Measurements from ENCODE around the gene MOG. TPM values are rescaled to one million over a fixed set of nuclear protein-coding genes. Genes with fewer than 3 reads are reported as not detected.

MOG gene
- total RNA-seq, 1 experiment from 2014 or later, result not detected

Other genes with a start within 250 kb of the MOG start
- gene OR12D1, start 242.2 kb upstream of the MOG start, total RNA-seq (2014; rRNA removed), result not detected in 2 replicates
- not detected in 2 replicates for gene OR10C1, start 217.8 kb upstream of the MOG start, total RNA-seq (2014; rRNA removed)
- gene OR11A1, start 200.0 kb upstream of the MOG start, total RNA-seq (2014; rRNA removed), result not detected in 2 replicates
- not detected in 2 replicates for gene OR2H1, start 199.9 kb upstream of the MOG start, total RNA-seq (2014; rRNA removed)
- gene MAS1L, start 169.1 kb upstream of the MOG start, total RNA-seq (2014; rRNA removed), result not detected in 2 replicates
- not detected in 2 replicates for gene UBD, start 97.4 kb upstream of the MOG start, total RNA-seq (2014; rRNA removed)
- gene OR2H2, start 72.0 kb upstream of the MOG start, total RNA-seq (2014; rRNA removed), result not detected in 2 replicates
- 6.3 and 8.2 TPM in 2 replicates for gene GABBR1, start 23.9 kb upstream of the MOG start, total RNA-seq (2014; rRNA removed)
- gene ZFP57, start 24.1 kb downstream of the MOG start, total RNA-seq (2014; rRNA removed), result not detected in 2 replicates
- gene HLA-F, start 66.3 kb downstream of the MOG start, total RNA-seq (2014; rRNA removed), result 2.4 TPM in 1 of 2 replicates, not detected in the other
- not detected in 2 replicates for gene HLA-G, start 170.7 kb downstream of the MOG start, total RNA-seq (2014; rRNA removed)